Measurements from ENCODE around the gene PRELID3B.
A peak's percentile ranks its signal among the peaks of the same experiment; 100 is the strongest.

PRELID3B gene

GRCh38 chr20:59007665-59008511, 34.7 kb downstream of the PRELID3B start:
- no peak for DNase-seq

GRCh38 chr20:59006864-59007664, 35.5 kb downstream of the PRELID3B start, which contains the start of gene CTSZ:
TSS of gene CTSZ (minus strand) at chr20:59007254. CDS start at chr20:59007128, 126 bp downstream.
- DNase-seq = peak; percentile 69

GRCh38 chr20:59006167-59006863, 36.3 kb downstream of the PRELID3B start:
- DNase-seq = no peak

GRCh38 chr20:59005523-59006166, 36.9 kb downstream of the PRELID3B start:
- DNase-seq = no peak

GRCh38 chr20:59004763-59005522, 37.6 kb downstream of the PRELID3B start:
- no peak for DNase-seq

- no peak for DNase-seq
These were observed 38.2 kb downstream of the PRELID3B start for GRCh38 chr20:59004493-59004762.

- DNase-seq = no peak
These were observed 38.6 kb downstream of the PRELID3B start for GRCh38 chr20:59003836-59004492.

- no peak for DNase-seq
These were observed 39.6 kb downstream of the PRELID3B start for GRCh38 chr20:59002874-59003399.

GRCh38 chr20:59002388-59002787, 40.2 kb downstream of the PRELID3B start:
- no peak for DNase-seq

- DNase-seq = no peak
These were observed 41.0 kb downstream of the PRELID3B start for GRCh38 chr20:59001449-59002171.

- DNase-seq = no peak
These were observed 41.5 kb downstream of the PRELID3B start for GRCh38 chr20:59001068-59001448.

GRCh38 chr20:59000326-59000725, 42.3 kb downstream of the PRELID3B start:
- DNase-seq = no peak

GRCh38 chr20:58998656-58999055, 43.9 kb downstream of the PRELID3B start:
- DNase-seq = no peak

- DNase-seq = no peak
These were observed 45.3 kb downstream of the PRELID3B start for GRCh38 chr20:58997141-58997770.

- DNase-seq = no peak
These were observed 46.4 kb downstream of the PRELID3B start for GRCh38 chr20:58996226-58996611.

GRCh38 chr20:58995461-58996225, 46.9 kb downstream of the PRELID3B start:
- DNase-seq = peak; percentile 88

GRCh38 chr20:58994390-58995159, 48.0 kb downstream of the PRELID3B start:
- DNase-seq = no peak

Data from DMS53 (cell line).